GF-D8 (cell line): ENCODE measurements around the gene RHOBTB1.

ENCODE experiments used
- DNase-seq: peaks from one replicate; lab custom pipeline; 2025; lab: John Stamatoyannopoulos, UW

RHOBTB1 gene

DNA sequence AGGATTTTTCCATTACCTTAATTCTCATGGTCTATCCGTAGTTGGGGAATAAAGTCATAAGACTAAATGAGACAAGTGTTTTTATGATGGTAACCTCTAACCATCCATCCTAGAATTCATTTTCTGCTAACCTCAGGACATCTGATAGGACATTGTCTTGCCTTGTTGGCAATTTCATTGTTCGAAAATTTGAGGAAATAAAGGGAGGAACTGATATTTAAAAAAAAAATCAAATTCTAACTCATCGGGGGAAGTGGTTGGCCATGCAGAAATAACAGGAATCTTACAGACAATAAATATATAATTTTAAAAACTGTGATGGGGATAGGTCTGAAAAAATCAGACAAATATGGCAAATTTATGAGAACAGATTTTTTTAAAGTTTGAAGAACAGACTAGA is 21.7 kb upstream of the RHOBTB1 start:
- no peak for DNase-seq

GRCh38 chr10:60964257-60965235 is 20.6 kb upstream of the RHOBTB1 start:
- no peak for DNase-seq

- DNase-seq: no peak
Observed at GRCh38 chr10:60963441-60964256, 19.7 kb upstream of the RHOBTB1 start.

DNA sequence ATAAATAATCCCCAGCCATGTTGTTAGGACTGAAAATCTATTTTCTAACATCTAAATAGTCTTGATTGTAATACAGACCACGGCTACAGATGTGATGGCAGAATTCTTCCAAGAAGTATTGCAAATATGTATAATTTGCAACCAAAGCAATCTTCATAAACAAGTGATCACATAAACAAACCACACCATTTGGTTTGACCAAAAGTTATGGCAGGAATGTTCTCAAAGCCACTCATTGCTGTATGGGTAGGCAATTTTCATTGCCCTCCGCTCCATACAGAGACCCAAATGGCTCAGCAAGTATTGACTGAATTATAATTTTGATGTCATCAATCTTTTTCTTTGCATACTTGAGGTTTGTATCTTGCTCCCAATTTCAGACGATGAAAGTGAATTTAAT is 19.0 kb upstream of the RHOBTB1 start:
- DNase-seq: no peak

GRCh38 chr10:60960913-60961312 is 16.9 kb upstream of the RHOBTB1 start:
- no peak for DNase-seq

- DNase-seq: no peak
Observed at GRCh38 chr10:60960031-60960430, 16.0 kb upstream of the RHOBTB1 start.

DNA sequence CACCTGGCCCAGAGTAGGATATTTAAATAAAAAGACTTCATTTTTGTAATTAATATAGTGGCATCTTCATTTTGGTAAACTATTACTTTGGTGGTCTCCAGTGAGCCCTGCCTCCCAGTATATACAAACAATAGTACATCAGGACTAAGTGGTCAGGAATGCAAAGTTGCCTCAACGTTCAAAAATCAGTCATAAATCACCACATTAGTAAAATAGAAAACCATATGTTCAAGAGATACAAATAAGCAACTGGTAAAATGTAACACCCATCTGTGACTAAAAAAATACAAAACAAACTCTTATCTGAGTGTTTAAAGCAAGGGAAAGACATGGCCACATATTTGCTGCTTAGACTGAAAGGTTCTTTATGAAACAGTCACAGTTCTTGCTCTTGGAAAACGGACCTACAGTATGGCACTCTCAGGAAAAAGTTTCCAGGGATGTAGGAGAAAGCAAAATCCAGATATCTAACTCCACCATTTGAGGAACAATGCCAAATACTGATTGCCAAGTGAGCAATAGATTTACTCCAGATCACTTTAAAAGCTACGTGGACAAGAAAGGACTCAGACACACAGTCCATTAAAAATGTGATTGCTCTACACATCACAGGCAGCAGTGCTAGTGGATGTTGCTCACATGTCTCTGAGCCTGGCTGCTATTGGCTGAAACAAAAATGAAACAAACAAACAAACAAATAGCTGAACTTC is 15.1 kb upstream of the RHOBTB1 start:
- no peak for DNase-seq

DNA sequence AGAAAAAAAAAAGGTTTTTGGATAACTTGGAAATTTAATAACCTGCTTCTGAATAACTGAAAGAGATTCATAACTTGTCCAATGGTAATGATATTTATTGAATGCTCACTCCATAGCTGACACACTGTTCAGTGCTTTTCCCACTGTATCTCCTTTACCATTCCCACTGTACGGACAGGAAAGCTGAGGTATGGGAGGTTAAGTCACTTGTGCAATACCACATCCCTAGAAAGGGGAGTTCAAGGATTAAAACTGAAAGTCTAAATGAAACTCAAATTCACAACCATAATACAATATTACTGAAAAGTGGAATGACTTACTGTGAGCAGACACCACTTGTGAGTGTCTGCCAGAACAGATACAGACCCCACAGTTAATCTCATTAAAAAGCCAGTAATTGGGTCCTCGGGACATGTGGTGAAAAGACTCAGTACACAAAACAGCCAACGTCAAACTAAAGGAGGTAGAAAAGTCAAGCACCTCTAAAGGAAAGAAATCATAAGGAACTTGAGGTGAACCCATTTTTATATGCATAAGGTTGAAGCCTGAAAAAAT is 13.8 kb upstream of the RHOBTB1 start:
- DNase-seq: no peak

- DNase-seq: no peak
Observed at GRCh38 chr10:60955957-60956425, 12.0 kb upstream of the RHOBTB1 start.

- DNase-seq: no peak
Observed at GRCh38 chr10:60955316-60955715, 11.3 kb upstream of the RHOBTB1 start.

DNA sequence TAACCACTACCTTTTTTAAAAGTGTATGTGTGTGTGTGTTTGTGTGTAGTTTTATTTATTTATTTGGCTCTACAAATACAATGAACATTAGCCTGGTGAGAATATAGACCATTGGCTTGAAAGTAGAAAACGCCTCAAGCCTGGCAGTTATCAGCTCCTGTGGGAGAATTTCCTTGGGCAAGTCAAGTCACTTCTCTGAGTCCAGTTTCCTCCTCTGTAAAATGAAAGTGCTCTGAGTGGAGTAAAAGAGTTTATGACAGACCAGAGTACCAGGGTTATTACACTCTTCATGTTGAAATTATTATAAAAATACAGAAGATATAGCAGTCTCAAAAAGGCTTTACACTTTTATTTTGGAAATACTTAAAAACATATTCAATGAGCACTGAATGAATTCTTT is 10.1 kb upstream of the RHOBTB1 start:
- DNase-seq: no peak

GRCh38 chr10:60953420-60953819 is 9.4 kb upstream of the RHOBTB1 start:
- no peak for DNase-seq

DNA sequence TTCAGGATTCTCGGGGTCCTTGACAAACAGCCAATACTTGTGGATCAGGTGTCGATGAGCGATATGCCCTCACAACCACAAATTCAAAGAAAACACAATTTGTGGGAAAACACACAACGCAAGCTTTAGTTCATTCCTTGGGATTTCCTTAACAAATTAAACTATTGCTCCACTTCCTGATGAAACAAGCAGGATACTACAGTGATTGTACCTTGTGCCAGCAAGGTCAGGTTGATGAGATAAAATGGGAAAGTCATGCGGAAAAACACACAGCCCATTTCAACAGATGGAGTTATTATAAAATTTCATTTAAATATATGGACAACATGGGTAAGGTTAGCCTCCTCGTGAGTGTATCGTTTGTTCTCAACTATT is 8.8 kb upstream of the RHOBTB1 start:
- DNase-seq: no peak

GRCh38 chr10:60952067-60952845 is 8.3 kb upstream of the RHOBTB1 start:
- DNase-seq: no peak

DNA sequence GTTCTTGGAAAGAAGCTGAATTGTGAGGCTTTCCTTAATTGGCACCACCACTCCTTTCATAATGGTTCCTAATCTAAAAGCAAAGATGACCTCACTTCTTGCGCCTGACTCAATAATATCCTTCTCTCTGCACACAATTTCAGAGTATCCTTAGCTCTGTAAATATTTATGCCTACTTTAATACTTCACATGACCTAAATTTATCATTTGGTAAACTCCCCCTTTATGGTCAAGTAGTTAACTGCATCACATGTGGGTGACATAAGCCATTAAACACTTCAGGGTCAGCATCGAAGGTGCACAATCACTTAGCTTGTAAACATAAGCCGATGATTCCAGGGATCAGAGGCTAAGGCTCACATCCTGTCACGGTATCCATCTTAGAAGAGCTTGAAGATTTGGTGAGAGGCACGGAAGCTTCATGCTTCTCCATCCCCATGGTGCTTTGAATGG is 7.3 kb upstream of the RHOBTB1 start:
- DNase-seq: no peak

GRCh38 chr10:60950300-60950699 is 6.3 kb upstream of the RHOBTB1 start:
- DNase-seq: no peak

- no peak for DNase-seq
Observed at GRCh38 chr10:60948851-60949250, 4.9 kb upstream of the RHOBTB1 start.

DNA sequence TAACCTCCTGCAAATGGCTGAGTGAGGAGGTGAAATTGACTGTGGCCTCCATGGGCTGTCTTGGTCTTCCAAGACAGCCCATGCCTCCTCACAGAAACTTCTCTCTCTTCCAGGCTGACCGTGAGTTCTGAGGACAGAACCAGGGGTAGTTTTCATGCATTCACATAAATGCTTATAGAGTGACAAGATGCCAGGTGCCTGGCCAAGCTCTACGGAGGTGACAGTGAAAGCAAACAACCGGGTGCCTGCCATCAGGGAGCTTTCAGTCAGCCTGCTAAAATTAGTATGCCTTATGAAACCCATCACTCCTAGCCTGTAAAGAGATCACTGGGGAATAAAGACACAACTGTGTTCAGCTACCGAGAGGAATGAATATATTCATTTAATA is 919 bp upstream of the RHOBTB1 start:
- no peak for DNase-seq

GRCh38 chr10:60943316-60944057 is 498 bp downstream of the RHOBTB1 start:
- no peak for DNase-seq

DNA sequence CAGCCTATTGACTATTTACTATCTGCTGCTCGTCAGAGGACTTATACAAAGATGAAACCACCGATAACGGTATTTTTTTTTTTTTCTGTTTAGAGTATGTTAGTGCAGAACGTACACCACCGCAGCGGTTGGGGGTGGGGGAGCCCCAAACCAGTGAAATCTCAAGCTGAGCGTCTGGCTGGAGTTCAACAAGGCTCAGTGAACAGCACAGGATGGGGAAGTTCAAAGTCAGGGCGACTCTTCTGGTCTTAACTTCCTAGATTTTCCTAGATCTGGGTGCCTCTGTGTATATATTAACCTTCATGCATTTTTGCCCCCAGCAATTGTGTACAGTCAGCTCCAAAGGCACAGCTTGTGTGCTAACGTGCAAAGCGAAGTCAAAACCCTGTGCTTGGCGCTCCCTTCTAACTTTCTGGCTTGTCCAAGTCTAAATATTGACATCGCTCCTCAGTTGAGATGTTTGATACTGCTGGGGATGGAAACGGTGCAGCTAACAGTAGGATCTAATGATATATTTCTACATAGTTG is 1.1 kb downstream of the RHOBTB1 start:
- DNase-seq: no peak
